ENCODE measurements around the gene IKZF3. TPM values are rescaled to one million over a fixed set of nuclear protein-coding genes. Genes with fewer than 3 reads are reported as not detected.

Gene IKZF3
- total RNA-seq, 1 experiment from 2014 or later, result not detected

DNA sequence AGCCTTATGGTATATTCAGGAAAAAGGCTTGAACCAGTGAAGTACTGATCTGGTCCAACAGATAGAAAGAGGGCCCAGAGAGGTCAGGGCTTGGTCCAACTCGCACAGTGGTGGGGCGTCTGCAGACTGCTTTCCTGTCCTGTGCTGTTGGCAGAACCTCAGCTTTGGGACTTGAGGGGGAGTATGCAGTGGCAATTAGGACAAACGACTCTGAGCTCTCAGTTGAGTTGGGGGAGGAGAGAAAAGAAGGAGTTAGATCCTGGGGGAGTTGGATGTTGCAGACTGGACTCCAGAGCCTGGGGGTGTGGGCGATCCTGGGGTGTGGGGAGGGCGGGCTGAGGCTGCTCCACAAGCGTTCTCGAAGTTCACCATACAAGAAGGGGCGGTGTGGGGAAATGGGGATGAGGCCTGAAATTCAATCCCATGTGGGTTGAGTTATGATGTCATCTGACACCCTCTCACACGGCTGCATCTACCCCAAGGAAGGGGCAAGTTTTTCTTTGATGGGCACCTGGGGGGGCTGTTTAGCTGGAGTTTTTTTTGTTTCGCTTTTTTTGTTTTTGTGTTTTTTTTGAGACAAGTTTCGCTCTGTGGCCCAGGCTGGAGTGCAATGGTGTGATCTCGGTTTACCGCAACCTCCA lies 111.8 kb downstream of the IKZF3 start:
- CTCF ChIA-PET, result interaction anchor here (0.6 kb wide), 1 partner anchor 121 kb away, joined by 3 read pairs; no protein-coding TSS in a partner anchor
- no peak overlapping the region for H2AFZ ChIP-seq (ENCODE audit: low read length)
- no peaks in the 10 kb centered on the region for H4K20me1 ChIP-seq (ENCODE audit: low read length)
- no peaks in the 10 kb centered on the region for H3K36me3 ChIP-seq (ENCODE audit: low read depth, low read length)
- no peaks in the 10 kb centered on the region for H3F3A ChIP-seq (ENCODE audit: low read length, unreplicated experiment)
- no peak overlapping the region for H3K27ac ChIP-seq (ENCODE audit: low read length)
- H3K9ac ChIP-seq (ENCODE audit: low read length), result no peak overlapping the region
- no TSS peak for BruUV-seq (replicated peaks)
- ATAC-seq (no peak), DNase-seq (no peak)
- no peaks in the 10 kb centered on the region for H3K9me2 ChIP-seq (replicated peaks; ENCODE audit: low read length)
- intact Hi-C loops (cut with micrococcal nuclease), result loop anchor here (5.0 kb wide), 1 partner anchor 130 kb away; no protein-coding TSS in a partner anchor
- H3K9me3 ChIP-seq (ENCODE audit: low read length), result no peaks in the 10 kb centered on the region
- H3K4me3 ChIP-seq (ENCODE audit: low read length), result no peak overlapping the region
- POLR2A ChIA-PET (ENCODE audit: unreplicated experiment), result no interaction called here
- no peaks in the 10 kb centered on the region for H3K27me3 ChIP-seq (ENCODE audit: low read length)
- TF ChIP-seq, protein P1, sequence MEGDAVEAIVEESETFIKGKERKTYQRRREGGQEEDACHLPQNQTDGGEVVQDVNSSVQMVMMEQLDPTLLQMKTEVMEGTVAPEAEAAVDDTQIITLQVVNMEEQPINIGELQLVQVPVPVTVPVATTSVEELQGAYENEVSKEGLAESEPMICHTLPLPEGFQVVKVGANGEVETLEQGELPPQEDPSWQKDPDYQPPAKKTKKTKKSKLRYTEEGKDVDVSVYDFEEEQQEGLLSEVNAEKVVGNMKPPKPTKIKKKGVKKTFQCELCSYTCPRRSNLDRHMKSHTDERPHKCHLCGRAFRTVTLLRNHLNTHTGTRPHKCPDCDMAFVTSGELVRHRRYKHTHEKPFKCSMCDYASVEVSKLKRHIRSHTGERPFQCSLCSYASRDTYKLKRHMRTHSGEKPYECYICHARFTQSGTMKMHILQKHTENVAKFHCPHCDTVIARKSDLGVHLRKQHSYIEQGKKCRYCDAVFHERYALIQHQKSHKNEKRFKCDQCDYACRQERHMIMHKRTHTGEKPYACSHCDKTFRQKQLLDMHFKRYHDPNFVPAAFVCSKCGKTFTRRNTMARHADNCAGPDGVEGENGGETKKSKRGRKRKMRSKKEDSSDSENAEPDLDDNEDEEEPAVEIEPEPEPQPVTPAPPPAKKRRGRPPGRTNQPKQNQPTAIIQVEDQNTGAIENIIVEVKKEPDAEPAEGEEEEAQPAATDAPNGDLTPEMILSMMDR (conservative IDR thresholded peaks at IDR 0.05; ENCODE audit: low read depth, low read length), result no peak
- no peak for TF ChIP-seq EZH2phosphoT487 (IDR thresholded peaks at IDR 0.05; ENCODE audit: borderline replicate concordance, low read length)
- TF ChIP-seq EZH2 (IDR thresholded peaks at IDR 0.05; ENCODE audit: low read length, unreplicated experiment), result no peak
- peaks cover 6% of the 10 kb centered on the region; the same call in 1 of the 2 replicates for H3K4me1 ChIP-seq (ENCODE audit: insufficient read depth, low read length)
- H3K79me2 ChIP-seq (ENCODE audit: low read length), result no peaks in the 10 kb centered on the region
- no peak overlapping the region for H3K4me2 ChIP-seq (ENCODE audit: low read length)

DNA sequence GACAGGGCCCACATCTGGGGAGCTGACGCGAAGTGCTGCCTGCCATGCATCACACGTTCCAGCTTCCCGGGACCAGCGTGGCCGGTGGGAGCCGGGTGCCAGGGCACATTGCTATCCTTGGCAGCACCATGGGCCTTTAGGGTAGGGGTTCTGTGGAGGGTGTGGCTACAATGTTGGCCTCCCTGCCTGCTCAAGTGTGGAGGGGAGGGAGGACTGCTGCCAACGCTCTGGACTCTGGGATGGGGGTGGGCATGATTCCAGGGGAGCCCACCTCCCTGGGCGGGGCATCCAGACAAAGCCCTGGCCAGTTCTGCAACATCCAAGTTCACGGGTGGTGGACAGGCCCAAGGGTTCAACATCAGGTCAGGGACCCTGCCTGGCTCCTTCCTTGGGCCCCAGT lies 112.5 kb downstream of the IKZF3 start:
- Histone ChIP-seq H3K9me2 (replicated peaks; ENCODE audit: low read length) (no peaks in the 10 kb centered on the region), H3K36me3 (ENCODE audit: low read depth, low read length) (no peaks in the 10 kb centered on the region), H2AFZ (ENCODE audit: low read length) (no peak overlapping the region), H3K27me3 (ENCODE audit: low read length) (no peaks in the 10 kb centered on the region), H3K79me2 (ENCODE audit: low read length) (no peaks in the 10 kb centered on the region), H3K4me2 (ENCODE audit: low read length) (no peak overlapping the region), H3K27ac (ENCODE audit: low read length) (no peak overlapping the region), H3K9ac (ENCODE audit: low read length) (no peak overlapping the region), H4K20me1 (ENCODE audit: low read length) (no peaks in the 10 kb centered on the region), H3K4me1 (ENCODE audit: insufficient read depth, low read length) (peaks cover 6% of the 10 kb centered on the region; the same call in 1 of the 2 replicates), H3K4me3 (ENCODE audit: low read length) (no peak overlapping the region), H3K9me3 (ENCODE audit: low read length) (no peaks in the 10 kb centered on the region), H3F3A (ENCODE audit: low read length, unreplicated experiment) (no peaks in the 10 kb centered on the region)
- intact Hi-C loops (cut with micrococcal nuclease), result loop anchor here (5.0 kb wide), 1 partner anchor 129 kb away; no protein-coding TSS in a partner anchor
- POLR2A ChIA-PET (ENCODE audit: unreplicated experiment), result no interaction called here
- DNase-seq (no peak), ATAC-seq (no peak)
- no peak for TF ChIP-seq EZH2phosphoT487 (IDR thresholded peaks at IDR 0.05; ENCODE audit: borderline replicate concordance, low read length)
- TF ChIP-seq EZH2 (IDR thresholded peaks at IDR 0.05; ENCODE audit: low read length, unreplicated experiment), result no peak
- TF ChIP-seq, protein P1 (conservative IDR thresholded peaks at IDR 0.05; ENCODE audit: low read depth, low read length), result no peak
- no TSS peak for BruUV-seq (replicated peaks)
- CTCF ChIA-PET, result no interaction called here

DNA sequence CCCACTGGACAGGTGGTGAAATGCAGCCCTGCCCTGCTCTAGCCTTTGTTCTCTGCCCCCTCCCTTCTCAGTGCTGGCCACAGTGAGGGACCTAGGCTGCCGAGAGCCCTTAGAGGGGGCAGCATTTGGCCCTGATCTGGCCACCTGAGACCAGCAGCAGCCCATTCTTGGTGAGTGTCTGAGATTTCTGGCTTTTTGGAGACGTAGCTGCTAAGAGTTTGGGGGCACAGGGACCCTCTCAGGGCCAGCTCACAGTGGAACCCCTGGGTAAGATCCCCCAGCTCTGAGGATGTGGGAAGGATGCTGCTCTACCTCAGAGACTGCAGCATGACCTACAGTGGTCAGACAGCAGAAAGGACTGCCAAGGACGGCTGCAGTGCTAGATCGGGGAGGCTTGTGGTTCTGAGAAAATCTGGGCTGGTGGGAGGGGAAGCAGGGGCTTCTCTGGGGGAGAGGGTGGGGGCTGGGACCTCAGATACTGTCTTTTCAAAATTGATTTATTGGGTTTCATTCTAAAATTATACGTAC lies 113.0 kb downstream of the IKZF3 start:
- Histone ChIP-seq H3K4me1 (ENCODE audit: insufficient read depth, low read length) (peaks cover 6% of the 10 kb centered on the region; the same call in 1 of the 2 replicates), H3K36me3 (ENCODE audit: low read depth, low read length) (no peaks in the 10 kb centered on the region), H4K20me1 (ENCODE audit: low read length) (no peaks in the 10 kb centered on the region), H3F3A (ENCODE audit: low read length, unreplicated experiment) (no peaks in the 10 kb centered on the region), H3K9me2 (replicated peaks; ENCODE audit: low read length) (no peaks in the 10 kb centered on the region), H3K4me2 (ENCODE audit: low read length) (no peak overlapping the region), H3K9me3 (ENCODE audit: low read length) (no peaks in the 10 kb centered on the region), H3K27me3 (ENCODE audit: low read length) (no peaks in the 10 kb centered on the region), H3K27ac (ENCODE audit: low read length) (no peak overlapping the region), H3K4me3 (ENCODE audit: low read length) (no peak overlapping the region), H2AFZ (ENCODE audit: low read length) (no peak overlapping the region), H3K79me2 (ENCODE audit: low read length) (no peaks in the 10 kb centered on the region), H3K9ac (ENCODE audit: low read length) (no peak overlapping the region)
- DNase-seq (no peak), ATAC-seq (no peak)
- ChIA-PET POLR2A (ENCODE audit: unreplicated experiment) (no interaction called here), CTCF (no interaction called here)
- intact Hi-C loops (cut with micrococcal nuclease), result loop anchor here (5.0 kb wide), 1 partner anchor 129 kb away; no protein-coding TSS in a partner anchor
- no peak for TF ChIP-seq EZH2 (IDR thresholded peaks at IDR 0.05; ENCODE audit: low read length, unreplicated experiment)
- TF ChIP-seq, protein P1 (conservative IDR thresholded peaks at IDR 0.05; ENCODE audit: low read depth, low read length), result no peak
- no TSS peak for BruUV-seq (replicated peaks)
